Measurements from ENCODE around the gene SCGB1A1.

Gene SCGB1A1

GRCh38 chr11:62437616-62438015 is 18.8 kb downstream of the SCGB1A1 start:
- TF ChIP-seq CTCF (IDR thresholded peaks at IDR 0.05; ENCODE audit: control insufficient read depth, extremely low read depth, insufficient read depth) = no peak
- H3K4me3 ChIP-seq (ENCODE audit: low read depth, low read length) = no peak overlapping the region
- no peak for DNase-seq (ENCODE audit: low read depth)

DNA sequence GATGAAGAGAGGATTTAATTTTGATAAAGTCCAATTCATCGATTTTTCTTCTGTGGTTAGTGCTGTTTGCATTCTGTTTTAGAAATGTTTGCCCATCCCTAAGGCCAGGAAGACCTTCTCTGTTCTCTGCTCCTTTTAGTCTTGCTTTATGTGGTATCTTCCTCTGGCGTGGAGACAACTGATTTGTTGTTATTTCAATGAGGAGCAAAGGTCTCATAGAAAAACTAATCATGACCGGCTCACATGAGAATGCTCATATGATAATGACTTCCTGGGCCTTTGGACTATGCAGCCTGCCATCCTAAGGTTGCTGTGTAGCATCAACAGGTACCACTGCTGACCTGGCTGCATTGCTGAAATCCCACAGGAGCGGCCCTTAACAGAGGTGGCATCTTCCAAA is 19.8 kb downstream of the SCGB1A1 start:
- no peak overlapping the region for H3K4me3 ChIP-seq (ENCODE audit: low read depth, low read length)
- DNase-seq (ENCODE audit: low read depth) = no peak
- TF ChIP-seq CTCF (IDR thresholded peaks at IDR 0.05; ENCODE audit: control insufficient read depth, extremely low read depth, insufficient read depth) = no peak

GRCh38 chr11:62439785-62440602 is 21.2 kb downstream of the SCGB1A1 start:
- no peak overlapping the region for H3K4me3 ChIP-seq (ENCODE audit: low read depth, low read length)
- TF ChIP-seq CTCF (IDR thresholded peaks at IDR 0.05; ENCODE audit: control insufficient read depth, extremely low read depth, insufficient read depth) = no peak
- no peak for DNase-seq (ENCODE audit: low read depth)

DNA sequence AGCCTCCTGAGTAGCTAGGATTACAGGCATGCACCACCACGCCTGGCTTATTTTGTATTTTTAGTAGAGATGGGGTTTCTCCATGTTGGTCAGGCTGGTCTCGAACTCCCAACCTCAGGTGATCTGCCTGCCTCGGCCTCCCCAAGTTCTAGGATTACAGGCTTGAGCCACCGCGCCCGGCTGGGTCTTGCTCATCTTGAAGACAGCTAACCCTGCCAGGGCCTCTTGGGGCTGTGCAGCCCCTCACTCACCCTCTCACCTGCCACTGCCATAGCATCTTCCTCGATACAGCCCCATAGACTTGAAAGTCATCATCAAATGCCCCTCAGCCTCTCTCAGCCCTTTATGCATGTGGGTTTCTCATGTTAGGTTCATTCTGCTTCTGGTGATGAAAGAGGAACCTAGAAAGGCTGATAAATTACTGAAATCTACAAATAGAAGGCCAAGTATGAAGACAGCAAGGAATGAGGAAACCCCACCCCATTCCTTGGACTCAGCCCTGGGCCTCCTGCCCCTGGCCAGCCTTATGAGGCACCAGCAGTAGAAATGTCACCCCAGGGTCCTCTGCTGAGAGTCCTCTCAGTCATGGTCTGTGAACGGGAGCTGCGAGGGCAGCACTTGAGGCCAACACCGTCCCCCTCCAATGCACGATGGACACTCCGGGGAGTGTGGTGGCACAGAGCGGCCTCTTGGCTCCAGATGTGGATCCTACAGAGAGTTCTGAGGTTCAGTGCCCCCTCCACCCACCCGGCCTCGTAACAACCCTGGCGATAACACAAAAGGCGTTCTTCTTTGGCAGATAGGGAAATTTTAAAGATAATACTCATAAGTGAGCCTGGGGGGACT is 24.8 kb downstream of the SCGB1A1 start:
- no peak for TF ChIP-seq CTCF (IDR thresholded peaks at IDR 0.05; ENCODE audit: control insufficient read depth, extremely low read depth, insufficient read depth)
- H3K4me3 ChIP-seq (ENCODE audit: low read depth, low read length) = no peak overlapping the region
- no peak for DNase-seq (ENCODE audit: low read depth)

DNA sequence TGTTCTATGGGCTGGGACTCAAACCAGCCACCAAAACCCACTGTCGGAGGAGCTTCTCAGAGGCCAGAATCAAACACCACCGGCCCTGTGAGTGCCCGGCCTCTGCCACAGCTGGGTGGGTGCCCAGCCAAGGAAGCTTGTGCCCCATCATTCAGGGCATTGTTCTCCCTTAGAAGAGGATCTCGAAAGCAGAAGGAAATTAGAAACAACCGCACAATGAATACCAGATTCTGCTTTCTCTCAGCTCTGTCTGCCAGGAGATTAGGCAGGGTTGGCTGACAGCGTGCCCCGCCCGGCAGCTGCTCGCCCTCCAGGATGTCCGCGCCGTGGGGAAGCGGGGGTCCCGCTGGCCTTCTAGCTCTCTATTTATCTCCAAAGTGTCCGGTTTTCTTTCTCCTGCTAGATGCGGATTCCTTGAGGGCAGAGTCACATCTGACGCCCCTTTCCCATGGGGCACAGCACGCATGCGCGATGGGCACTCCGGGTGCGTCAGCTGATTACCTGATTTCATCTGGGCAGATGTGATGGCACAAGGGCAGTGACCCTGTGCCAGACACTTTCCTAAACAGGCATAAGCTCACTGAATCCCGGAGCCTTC is 25.5 kb downstream of the SCGB1A1 start:
- H3K4me3 ChIP-seq (ENCODE audit: low read depth, low read length) = no peak overlapping the region
- no peak for DNase-seq (ENCODE audit: low read depth)
- TF ChIP-seq CTCF (IDR thresholded peaks at IDR 0.05; ENCODE audit: control insufficient read depth, extremely low read depth, insufficient read depth) = no peak

GRCh38 chr11:62444835-62445234 is 26.0 kb downstream of the SCGB1A1 start:
- peak; percentile 13 for DNase-seq (ENCODE audit: low read depth)
- TF ChIP-seq CTCF (IDR thresholded peaks at IDR 0.05; ENCODE audit: control insufficient read depth, extremely low read depth, insufficient read depth) = no peak
- no peak overlapping the region for H3K4me3 ChIP-seq (ENCODE audit: low read depth, low read length)
